ENCODE data around the gene CYSRT1. TPM values are rescaled to one million over a fixed set of nuclear protein-coding genes. Genes with fewer than 3 reads are reported as not detected.

The CYSRT1 gene
- total RNA-seq, 4 donors from 2014 or later: 0.34 TPM; not detected in 3

DNA sequence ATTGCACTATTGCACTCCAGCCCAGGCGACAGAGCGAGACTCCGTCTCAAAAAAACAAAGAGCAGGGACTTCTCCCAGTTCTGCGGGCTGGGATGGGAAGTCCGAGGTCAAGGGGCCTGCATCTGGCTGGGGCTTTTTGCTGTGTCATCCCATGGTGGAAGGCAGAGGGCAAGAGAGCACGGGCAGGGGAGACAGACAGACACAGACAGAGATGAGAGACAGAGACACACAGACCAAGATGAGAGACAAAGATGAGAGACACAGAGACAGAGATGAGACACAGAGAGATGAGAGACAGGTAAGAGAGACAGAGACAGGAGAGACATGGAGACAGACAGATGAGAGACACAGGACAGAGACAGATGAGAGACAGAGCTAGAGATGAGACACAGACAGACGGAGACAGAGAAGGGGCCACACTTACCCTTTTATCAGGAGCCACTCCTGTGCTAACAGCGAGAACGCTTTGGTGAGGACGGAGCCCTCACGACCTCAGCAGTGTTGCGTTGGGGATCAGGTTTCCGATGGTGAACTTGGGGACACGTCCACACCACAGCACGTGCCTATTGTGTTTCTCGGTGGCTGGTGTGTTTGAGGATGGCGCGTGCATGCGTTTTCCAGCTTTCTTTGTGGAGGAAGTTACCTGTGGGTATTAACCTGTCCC is 43.7 kb downstream of the CYSRT1 start:
- TF ChIP-seq, protein P1, sequence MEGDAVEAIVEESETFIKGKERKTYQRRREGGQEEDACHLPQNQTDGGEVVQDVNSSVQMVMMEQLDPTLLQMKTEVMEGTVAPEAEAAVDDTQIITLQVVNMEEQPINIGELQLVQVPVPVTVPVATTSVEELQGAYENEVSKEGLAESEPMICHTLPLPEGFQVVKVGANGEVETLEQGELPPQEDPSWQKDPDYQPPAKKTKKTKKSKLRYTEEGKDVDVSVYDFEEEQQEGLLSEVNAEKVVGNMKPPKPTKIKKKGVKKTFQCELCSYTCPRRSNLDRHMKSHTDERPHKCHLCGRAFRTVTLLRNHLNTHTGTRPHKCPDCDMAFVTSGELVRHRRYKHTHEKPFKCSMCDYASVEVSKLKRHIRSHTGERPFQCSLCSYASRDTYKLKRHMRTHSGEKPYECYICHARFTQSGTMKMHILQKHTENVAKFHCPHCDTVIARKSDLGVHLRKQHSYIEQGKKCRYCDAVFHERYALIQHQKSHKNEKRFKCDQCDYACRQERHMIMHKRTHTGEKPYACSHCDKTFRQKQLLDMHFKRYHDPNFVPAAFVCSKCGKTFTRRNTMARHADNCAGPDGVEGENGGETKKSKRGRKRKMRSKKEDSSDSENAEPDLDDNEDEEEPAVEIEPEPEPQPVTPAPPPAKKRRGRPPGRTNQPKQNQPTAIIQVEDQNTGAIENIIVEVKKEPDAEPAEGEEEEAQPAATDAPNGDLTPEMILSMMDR (IDR thresholded peaks at IDR 0.05; ENCODE audit: low read depth): no peak

DNA sequence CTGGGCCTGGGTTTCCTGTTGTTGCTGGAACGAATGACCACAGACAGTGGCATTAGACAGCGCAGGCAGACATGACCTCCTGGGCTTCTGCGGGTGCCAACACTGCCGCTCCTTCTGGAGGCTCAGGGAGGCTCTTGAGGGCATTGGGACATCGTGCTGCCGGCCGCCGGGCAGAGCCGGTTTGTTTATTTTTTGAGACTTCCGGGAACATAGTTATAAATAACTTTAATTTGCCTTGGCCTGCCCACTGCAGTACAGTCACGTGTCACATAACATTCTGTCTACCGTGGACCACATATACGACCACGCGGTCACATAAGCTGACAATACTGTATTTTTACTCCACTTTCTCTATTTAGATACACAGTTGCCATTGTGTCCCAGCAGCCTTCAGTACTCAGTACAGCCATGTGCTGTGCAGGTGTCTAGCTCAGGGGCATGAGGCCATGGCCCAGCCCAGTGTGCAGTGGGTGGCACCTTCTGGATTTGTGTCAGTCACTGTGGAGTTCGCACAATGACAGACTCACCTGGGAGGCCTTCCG is 44.3 kb downstream of the CYSRT1 start:
- TF ChIP-seq, protein P1 (IDR thresholded peaks at IDR 0.05; ENCODE audit: low read depth): no peak

DNA sequence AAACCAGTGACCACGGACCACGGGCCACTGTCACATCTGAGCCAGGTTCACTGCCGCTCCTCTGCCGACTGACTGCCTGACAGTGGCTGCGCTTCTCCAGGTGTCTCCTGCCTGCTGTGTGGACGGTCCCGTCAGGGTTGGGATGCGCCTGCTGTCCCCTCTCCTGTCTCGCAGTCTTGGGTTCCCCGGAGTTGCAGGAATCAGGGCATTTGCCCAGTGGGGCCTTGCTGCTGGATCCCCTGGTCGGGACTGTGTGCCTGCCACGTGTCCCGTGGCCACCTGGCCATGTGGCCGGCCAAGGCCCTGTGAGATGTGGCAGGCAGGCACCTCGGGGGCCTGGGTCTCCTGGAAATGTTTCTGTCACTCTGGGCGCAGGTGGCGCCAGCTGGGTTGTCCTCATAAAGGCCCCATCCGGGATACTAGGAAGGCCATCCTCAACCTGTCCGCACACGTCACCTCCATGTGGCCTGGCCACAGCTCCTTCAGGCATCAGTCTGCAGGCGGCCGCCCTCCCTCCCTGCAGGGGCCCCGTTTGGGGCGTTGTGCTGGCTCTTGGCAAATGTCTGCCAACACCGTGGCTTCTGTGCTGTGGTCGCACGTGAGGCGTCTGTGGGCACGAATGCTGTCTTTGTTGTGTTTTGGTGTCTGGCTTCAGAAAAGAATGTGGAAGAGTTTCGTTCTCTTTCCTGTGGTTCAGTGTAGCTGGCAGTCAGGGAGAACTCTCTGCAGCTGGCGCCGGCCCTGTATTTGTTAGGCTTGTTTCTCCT is 46.1 kb downstream of the CYSRT1 start:
- TF ChIP-seq, protein P1 (IDR thresholded peaks at IDR 0.05; ENCODE audit: low read depth): no peak

DNA sequence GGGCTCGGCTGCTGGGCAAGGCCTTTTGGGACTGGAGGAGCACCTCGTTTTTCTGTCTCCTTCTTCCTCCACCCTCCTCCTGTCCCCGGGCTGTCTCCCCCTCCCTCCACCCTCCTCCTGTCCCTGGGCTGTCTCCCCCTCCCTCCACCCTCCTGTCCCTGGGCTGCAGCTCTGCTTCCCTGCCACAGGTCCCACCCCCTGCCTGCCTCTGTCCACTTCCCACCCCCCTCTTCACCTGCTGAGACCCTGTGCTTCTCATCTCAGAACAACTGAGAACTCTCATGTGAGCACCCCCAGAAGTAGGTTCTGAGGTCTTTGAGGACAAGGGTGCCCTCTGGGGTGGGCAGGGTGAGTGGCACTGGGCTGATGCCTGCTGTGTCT is 46.7 kb downstream of the CYSRT1 start:
- TF ChIP-seq, protein P1 (IDR thresholded peaks at IDR 0.05; ENCODE audit: low read depth): no peak

DNA sequence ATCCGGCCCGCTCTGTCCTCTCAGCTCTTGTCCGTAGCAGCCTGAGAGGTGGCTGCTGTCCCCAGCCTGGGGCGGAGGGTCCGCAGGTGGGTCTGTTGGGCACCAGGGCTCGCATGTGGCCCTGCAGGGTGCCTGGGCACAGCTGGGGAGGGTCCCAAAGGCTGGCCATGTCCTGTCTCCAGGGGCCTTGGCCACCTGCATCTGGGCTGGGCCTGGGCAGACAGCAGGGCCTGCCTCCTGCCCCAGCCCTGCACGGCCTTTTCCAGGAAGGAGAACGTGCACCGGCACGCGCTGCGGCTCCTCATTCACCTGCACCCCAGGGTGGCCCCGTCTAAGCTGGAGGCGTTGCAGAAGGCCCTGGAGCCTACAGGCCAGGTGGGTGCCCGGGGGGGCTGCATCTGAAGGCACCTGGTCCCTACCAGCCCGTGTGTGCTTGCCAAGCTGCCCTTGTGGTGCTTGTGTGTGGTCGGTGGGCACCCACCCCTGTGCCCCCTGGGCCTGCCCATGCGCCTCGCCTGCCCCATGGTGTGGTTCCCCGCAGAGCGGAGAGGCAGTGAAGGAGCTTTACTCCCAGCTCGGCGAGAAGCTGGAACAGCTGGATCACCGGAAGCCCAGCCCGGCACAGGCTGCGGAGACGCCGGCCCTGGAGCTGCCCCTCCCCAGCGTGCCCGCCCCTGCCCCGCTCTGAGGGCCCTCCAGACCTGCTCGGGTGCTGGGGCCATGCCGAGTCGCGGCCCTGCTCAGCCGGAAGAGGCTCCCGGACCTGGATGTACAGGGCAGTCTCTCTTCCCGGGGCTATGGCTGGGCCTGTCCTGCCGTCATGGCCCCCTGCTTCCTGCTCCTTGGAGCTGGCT is 47.5 kb downstream of the CYSRT1 start:
- TF ChIP-seq, protein P1 (IDR thresholded peaks at IDR 0.05; ENCODE audit: low read depth): no peak

DNA sequence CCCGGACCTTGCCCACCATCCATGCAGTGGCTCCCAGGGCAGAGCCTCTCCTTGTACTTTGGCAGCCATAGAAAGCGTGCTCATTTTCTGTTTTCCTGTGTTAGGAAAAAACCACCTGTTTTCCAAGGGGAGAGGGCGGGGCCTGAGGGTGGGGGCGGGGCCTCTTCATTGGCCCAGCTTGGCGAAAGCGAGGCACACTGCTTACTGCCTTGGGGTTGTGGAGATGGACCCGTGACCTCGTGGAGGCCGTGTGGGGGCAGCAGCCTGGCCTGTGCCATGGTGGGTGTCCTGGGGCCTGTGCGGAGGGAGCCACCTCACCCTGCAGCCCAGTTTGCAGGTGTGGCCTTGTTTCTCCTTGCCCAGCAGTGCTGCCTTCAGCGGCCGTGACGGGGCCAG is 48.1 kb downstream of the CYSRT1 start:
- TF ChIP-seq, protein P1 (IDR thresholded peaks at IDR 0.05; ENCODE audit: low read depth): no peak

Measured in subcutaneous adipose tissue (tissue), 4 donors.